T-helper 1 cell (primary cell): ENCODE data around the gene EIF4ENIF1.
"Not testable (repeated sequence)": the region's sequence is repeated elsewhere in the genome, so short reads cannot be mapped to it uniquely, and the experiment has no call there.

Experiments
- DNase-seq, 5 donors: peaks; one replicate each; pipeline ENCODE4 v3.0.0-alpha.2; 2012 to 2020
- total RNA-seq, 4 donors: gene quantifications; one replicate each; lab custom pipeline; 2026; lab: John Stamatoyannopoulos, UW

The EIF4ENIF1 gene
- 17.3 to 31.3 (median 28.4) reads per million in 4 donors for total RNA-seq

DNA sequence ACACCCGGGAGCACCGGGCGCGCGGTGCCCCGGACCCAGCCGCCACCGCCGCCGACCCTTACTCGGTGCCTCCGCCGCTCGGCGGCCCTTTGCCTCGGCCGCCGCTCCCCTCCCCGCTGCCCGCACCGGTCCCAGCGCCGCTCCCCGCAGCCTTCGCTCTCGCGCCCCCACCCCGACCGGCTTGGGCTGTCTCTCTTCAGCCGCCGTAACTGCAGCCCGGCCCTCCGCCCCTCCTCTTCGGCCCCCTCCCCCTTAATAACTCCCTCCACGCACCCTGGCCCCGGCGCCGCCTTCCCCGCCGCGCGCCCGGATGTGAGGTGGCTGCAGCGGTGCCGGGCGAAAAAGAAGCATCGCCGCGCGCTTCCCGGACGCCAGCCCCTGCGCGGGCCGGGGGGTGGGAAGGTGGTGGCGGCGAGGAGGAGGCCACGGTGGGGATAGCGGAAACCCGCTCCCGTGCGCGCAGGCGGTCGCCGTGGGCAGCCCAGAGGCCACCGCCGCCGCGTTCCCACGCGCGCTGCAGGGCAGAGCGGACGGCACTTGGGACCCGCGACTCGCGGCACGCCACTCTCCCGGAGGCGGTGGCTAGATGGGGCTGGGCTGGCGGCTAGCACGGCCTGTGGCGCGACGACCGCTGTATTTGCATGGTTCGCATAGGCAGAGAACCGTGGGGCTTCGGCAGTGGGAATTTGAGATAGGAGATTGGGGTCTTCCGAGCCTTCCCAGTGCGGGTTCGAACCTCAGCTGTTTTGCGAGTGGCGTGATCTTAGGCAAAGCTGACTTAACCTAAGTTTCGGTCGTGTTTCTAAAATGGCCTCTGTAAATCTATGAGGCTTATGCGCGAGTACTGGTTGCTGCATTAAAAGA, at the start of gene EIF4ENIF1:
Gene EIF4ENIF1, minus strand, starts transcription at position 211 of the 864 bp plus-strand sequence. CDS start 1,124 bp downstream, outside the sequence.
- DNase-seq, result peak; percentile 73 to 91 (median 75)

DNA sequence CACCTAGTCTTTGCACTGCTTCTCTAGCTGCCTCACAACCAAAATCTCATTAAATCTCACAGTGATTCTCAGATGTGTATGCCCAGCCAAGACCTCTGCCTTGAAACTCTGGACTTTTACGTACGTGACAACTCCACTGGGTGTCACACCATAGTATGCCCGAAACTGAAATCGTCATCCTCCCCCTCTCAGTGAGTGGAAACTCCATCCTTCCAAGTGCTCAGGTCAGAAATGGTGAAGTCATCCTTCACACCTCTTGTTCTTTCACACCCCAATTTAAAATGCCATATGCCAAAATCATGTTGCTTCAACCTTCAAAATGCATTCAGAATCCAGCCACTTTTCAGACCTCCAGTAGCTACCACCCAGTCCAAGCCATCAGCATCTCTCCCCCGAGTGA, 49.2 kb upstream of the EIF4ENIF1 start:
- peak in 1 of 5 donors; percentile 69 for DNase-seq

- peak in 1 of 5 donors; percentile 85 for DNase-seq
Measured at GRCh38 chr22:31537019-31537535, 47.4 kb upstream of the EIF4ENIF1 start.

DNA sequence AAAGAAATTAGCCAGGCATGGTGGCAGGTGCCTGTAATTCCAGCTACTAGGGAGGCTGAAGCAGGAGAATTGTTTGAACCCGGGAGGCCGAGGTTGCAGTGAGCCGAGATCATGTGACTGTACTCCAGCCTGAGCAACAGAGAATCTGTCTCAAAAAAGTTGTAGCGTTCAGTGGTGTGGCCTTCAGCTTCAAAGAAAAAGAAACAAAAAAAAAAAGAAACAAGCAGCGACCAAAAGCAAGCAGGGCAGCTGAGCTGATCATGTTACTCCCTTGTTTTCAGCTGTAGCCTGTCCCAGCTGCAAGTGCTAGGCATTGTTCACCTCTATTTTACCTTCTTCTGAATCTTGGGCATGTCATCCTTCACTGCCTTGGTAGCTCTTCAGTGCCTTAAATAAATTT, 43.7 kb upstream of the EIF4ENIF1 start:
- peak in 1 of 5 donors; percentile 44 for DNase-seq

- no peak for DNase-seq
Measured at GRCh38 chr22:31532060-31532459, 42.4 kb upstream of the EIF4ENIF1 start.

DNA sequence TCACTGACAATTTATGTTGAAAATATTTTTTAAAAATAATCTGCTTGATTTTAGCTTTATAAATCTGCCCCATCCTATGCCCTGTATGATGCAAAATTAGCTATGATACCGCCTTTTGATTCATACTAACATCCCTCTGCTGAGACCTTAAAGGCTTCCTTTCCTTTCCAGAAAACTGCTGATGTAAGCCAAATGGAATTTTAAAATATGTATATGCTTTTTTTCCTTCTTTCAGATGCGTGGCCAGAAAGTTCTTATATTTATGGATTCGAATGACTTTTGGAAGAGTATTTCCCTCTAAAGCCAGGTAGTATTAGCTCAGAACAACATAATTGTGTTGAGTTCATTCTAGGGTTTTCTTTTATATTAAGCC, 41.2 kb upstream of the EIF4ENIF1 start:
- no peak for DNase-seq

GRCh38 chr22:31526270-31526669, 36.6 kb upstream of the EIF4ENIF1 start:
- DNase-seq, result peak in 1 of 5 donors; percentile 42

DNA sequence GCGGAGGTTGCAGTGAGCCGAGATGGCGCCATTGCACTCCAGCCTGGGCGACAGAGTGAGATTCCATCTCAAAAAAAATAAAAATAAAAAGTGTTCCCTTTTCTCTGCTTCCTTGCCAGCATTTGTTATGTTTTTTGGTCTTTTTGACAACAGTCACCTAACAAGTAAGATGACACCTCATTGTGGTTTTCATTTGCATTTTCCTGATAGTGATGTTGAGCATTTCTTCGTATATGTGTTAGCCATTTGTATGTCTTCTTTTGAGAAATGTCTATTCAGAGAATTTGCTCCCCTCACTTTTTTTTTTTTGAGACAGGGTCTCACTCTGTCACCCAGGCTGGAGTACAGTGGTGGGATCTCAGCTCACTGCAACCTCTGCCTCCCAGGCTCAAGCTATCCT, 34.5 kb upstream of the EIF4ENIF1 start:
- DNase-seq, result peak in 1 of 5 donors; percentile 48

DNA sequence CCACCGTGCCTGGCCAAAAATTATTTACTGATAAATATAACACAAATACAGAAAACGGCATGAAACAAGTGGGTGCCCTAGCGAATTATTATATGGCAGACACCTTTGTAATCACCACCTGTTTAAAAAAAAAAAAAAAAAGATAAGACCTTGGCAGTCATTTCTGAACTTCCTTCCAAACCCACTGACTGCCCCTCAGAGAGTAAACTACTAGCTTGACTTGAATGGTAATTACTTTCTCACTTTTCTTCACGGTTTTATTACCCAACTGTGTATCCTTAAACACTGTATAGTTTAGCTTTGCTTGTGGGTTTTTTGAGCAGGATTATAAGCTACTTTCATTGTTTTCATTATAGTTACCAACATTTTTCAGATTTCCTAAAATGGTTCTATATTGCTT, 30.4 kb upstream of the EIF4ENIF1 start:
- no peak for DNase-seq

DNA sequence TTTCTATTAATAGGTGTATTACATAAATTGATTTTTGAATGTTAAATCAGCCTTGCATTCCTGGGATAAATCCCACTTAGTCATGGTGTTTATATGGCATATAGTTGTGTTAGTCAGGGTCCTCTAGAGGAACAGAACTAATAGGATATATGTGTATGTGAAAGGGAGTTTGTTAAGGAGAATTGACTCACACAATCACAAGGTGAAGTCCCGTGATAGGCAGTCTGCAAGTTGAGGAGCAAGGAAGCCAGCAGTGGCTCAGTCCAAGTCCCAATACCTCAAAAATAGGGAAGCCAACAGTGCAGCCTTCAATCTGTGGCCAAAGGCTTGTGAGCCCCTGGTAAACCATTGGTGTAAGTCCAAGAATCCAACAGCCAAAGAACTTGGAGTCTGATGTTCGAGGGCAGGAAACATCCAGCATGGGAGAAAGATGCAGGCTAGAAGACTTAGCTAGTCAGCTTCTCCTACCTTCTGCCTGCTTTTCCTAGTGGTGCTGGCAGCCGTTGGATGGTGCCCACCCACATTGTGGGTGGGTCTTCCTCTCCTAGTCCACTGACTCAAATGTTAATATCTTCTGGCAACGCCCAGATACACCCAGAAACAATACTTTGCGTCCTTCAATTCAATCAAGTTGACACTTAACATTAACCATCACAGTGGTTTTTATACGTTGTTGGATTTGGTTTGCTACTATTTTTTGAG, 19.6 kb upstream of the EIF4ENIF1 start:
- no peak for DNase-seq

- no peak for DNase-seq
Measured at GRCh38 chr22:31508536-31508935, 18.9 kb upstream of the EIF4ENIF1 start.

DNA sequence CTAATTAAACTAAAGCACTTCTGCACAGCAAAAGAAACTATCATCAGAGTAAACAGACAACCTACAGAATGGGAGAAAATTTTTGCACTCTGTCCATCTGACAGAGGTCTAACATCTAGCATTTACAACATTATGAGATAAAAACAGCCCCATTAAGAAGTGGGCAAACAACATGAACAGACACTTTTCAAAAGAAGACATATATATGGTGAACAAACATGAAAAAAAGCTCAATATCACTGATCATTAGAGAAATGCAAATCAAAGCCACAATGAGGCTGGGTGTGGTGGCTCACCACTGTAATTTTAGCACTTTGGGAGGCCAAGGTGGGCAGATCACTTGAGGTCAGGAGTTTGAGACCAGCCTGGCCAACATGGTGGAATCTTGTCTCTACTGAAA, 17.9 kb upstream of the EIF4ENIF1 start:
- not testable (repeated sequence) for DNase-seq

- DNase-seq, result peak in 1 of 5 donors; percentile 18
Measured at GRCh38 chr22:31504282-31504681, 14.6 kb upstream of the EIF4ENIF1 start.

GRCh38 chr22:31503211-31503964, 13.7 kb upstream of the EIF4ENIF1 start:
- no peak for DNase-seq

- no peak for DNase-seq
Measured at GRCh38 chr22:31501738-31502137, 12.1 kb upstream of the EIF4ENIF1 start.

DNA sequence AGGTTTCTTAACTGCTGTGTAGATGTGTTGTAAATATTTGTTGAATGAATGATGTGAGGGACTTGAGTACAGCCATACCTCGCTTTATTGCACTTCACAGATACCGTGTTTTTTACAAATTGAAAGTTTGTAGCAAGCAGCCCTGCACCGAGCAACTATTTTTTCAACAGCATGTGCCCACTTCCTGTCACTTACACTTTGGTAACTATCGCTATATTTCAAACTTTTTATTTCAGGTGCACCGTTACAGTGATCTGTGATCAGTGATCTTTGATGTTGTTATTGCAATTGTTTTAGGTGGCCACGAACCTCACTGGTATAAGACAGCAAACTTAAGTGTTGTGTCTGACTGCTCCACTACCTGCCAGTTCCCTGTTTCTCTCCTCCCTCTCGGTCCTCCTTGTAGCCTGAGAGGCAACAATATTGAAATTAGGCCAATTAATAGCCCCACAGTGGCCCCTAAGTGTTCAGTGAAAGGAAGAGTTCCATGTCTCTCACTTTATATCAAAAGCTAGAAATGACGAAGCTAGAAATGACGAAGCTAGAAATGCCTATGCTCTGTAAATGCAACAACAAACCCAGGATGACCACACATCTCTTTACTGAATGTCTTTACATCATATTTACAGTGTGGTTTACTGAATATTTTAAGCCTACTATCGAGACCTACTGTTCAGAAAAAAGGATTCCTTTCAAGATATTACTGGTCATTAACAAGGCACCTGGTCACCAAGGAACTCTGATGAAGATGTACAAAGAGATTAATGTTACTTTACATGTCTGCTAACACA, 7.7 kb upstream of the EIF4ENIF1 start:
- peak in 3 of 5 donors; percentile 3 to 60 (median 34) for DNase-seq

DNA sequence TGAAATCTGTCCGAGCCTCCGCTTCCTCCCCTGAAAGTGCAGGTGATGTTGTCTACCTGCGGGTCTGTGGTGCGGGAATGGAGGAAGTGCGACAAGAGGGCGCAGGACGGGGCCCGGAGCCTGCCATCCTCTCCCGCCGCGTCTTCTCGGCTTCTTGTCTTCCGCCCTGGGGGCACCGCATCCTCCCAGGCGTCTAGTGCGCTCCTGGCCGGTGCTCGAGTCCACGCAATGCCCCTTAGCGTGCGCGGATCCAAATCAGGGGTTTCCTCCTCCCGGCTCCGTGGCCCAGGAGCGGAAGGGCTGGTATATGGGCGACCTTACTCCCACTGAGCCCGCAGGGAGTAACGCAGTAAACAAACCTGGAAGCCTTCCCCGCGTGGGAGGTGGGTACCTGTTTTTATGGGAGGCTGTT, 7.1 kb upstream of the EIF4ENIF1 start:
- peak; percentile 19 to 54 (median 41) for DNase-seq

DNA sequence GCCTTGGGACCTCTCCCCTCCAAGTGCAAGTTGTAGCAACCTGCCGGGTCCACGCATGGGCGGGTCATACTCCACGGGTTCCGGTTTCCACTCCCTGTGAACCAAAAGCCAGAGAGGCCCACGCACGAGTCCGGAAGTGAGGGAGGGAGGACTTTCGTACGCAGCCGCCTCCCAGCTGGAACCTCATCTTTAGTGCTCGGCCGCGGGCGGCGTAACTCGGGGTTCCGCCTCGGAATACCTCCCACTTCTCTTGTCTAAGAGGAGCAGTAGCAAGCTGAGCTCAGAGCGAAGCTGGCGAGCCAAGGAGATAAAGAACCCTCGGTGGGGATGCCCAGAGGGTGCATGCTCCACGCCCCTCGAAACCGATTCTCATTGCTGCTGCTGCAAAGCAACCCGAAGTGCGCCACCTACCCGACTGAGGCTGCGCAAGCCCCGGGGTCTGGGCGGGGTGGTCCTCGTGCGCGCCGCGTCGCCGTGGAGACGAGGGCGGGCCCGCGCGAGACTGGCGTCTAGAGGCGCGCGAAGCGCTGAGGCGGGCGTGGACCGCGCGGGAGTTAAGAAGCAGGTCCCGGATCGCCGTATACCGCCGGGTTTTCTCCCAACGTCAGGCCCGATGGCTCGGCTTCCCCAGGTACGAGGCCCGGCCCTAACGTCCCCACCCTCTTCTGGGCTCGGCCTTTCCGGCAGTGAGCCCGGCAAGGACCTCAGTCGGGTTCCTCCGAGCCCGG, 6.5 kb upstream of the EIF4ENIF1 start, which contains the start of gene SFI1:
Gene SFI1, plus strand, starts transcription at position 530 of the 728 bp plus-strand sequence. CDS start 11,749 bp downstream, outside the sequence.
- DNase-seq, result peak; percentile 88 to 95 (median 93)

GRCh38 chr22:31495343-31495742, 5.7 kb upstream of the EIF4ENIF1 start:
- DNase-seq, result no peak

DNA sequence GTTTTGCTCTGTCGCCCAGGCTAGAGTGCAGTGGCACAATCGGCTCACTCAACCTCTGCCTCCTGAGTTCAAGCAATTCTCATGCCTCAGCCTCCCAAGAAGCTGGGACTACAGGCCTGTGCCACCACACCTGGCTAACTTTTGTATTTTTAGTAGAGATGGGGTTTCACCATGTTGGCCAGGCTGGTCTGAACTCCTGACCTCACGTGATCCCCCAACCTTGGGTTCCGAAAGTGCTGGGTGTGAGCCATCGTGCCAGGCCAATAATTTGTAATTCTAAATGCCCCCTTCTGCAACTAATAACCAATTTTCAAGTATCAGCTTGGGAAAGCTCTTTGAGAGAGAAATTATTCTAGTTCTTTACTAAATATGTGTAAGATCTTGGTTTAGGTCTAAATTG, 3.7 kb upstream of the EIF4ENIF1 start:
- DNase-seq, result not testable (repeated sequence)

GRCh38 chr22:31492151-31492550, 2.5 kb upstream of the EIF4ENIF1 start:
- DNase-seq, result no peak
